GM23338 (cell line): ENCODE data around the gene TELO2. TPM values are rescaled to one million over a fixed set of nuclear protein-coding genes. Genes with fewer than 3 reads are reported as not detected.

ENCODE experiments used
- JUNB ChIP-seq: IDR thresholded peaks from one replicate; pipeline ENCODE4 v1.6.1; 2016; ENCODE audit warnings: antibody characterized with exemption; ENCODE audit not compliant: unreplicated experiment
- REST ChIP-seq: IDR thresholded peaks from one replicate; pipeline ENCODE4 v1.6.1; 2018; ENCODE audit warnings: antibody characterized with exemption; ENCODE audit not compliant: unreplicated experiment
- ZNF462 ChIP-seq: fragments of 250-450 bp; sonication (Bioruptor Pico); IDR thresholded peaks from 2 replicates; pipeline ENCODE4 v1.5.0; 2020; ENCODE audit warnings: mild to moderate bottlenecking, moderate library complexity
- polyA plus RNA-seq: library from polyadenylated mRNA; unstranded; fragments of >200 nt; fragmentation: Nextera tagmentation; extraction: Ambion mirVana; gene quantifications from 2 replicates; pipeline ENCODE4 v1.2.1, GENCODE V29; 2016
- total RNA-seq: library from RNA; depleted of rRNA; stranded (reverse); fragments of >200 nt; shearing (Covaris generic); gene quantifications from 2 replicates; pipeline ENCODE4 v1.2.3, GENCODE V29; 2014

Gene TELO2
- total and polyA plus RNA-seq, 2 experiments from 2014 or later = 45.4 to 76.0 TPM

- TF ChIP-seq ZNF462 (no peak), JUNB (no peak), REST (no peak)
These were observed 18.9 kb upstream of the TELO2 start (continued) for GRCh38 chr16:1474082-1474795.
